GM19463 (cell line): ENCODE measurements around the gene KLF4.

ENCODE experiments used
- ATAC-seq: cut with Tn5 transposase; IDR thresholded peaks from one replicate; pipeline ENCODE4 v1.9.1; 2021; ENCODE audit warnings: mild to moderate bottlenecking, moderate library complexity; ENCODE audit not compliant: unreplicated experiment

The KLF4 gene

GRCh38 chr9:107488375-107489143 lies 1.0 kb downstream of the KLF4 start:
- no peak for ATAC-seq

GRCh38 chr9:107487521-107488374 lies 1.8 kb downstream of the KLF4 start:
- no peak for ATAC-seq

- no peak for ATAC-seq
These were observed 2.7 kb downstream of the KLF4 start for GRCh38 chr9:107486674-107487520.

DNA sequence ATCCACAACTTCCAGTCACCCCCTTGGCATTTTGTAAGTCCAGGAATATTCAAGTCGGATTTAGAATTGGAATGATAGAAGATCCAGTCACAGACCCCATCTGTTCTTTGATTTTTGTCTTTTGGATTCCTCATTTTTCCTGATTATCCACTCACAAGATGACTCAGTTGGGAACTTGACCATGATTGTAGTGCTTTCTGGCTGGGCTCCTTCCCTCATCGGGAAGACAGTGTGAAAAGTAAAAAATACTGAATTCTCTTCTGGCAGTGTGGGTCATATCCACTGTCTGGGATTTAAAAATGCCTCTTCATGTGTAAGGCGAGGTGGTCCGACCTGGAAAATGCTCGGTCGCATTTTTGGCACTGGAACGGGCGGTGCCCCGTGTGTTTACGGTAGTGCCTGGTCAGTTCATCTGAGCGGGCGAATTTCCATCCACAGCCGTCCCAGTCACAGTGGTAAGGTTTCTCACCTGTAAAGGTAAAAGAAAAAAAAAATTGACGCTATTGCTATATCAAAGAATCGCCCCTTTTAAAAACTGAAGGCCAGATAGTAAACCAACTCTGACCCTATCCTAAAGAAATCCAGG lies 4.0 kb downstream of the KLF4 start:
- no peak for ATAC-seq

- ATAC-seq, result peak; percentile 54
These were observed 5.3 kb downstream of the KLF4 start for GRCh38 chr9:107484117-107484723.

DNA sequence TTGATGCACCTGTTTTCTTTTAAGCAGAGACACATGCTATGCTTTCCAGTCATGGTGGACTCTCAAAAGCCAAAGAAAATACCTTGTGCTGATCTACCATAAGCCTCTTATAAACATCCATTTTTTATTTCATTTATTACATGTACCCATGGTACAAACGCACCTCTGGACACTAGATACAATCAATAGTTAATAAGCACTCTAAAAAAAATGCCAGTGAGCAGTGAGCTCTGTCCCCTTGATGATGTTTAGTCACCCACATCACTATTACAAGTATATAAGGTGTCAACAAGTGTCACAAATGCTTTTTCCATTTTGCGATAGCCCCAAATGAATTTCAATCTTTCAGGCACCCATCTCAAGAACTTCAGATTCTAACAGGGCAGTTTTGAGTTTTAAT lies 5.9 kb downstream of the KLF4 start:
- ATAC-seq, result no peak

DNA sequence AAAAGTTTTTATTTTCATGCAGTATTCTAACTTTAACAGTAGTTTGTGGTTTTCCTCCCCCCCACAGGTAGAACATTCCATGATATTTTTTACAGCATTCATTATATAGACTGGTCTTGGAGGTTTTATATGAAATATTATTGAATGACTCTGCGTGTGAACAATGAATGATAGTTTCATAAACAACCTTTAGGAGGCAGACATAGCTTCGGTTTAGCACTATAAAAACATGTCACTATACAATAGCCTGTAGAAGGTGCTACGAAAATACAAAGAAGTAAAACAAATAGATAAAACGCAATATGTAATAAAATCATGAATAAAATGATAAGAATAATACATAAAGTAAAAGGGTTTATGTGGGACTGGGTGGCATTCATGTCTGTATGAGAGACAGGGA lies 8.5 kb downstream of the KLF4 start:
- ATAC-seq, result no peak

- ATAC-seq, result no peak
These were observed 9.2 kb downstream of the KLF4 start for GRCh38 chr9:107480386-107480789.

- ATAC-seq, result no peak
These were observed 10.8 kb downstream of the KLF4 start for GRCh38 chr9:107478805-107479204.

DNA sequence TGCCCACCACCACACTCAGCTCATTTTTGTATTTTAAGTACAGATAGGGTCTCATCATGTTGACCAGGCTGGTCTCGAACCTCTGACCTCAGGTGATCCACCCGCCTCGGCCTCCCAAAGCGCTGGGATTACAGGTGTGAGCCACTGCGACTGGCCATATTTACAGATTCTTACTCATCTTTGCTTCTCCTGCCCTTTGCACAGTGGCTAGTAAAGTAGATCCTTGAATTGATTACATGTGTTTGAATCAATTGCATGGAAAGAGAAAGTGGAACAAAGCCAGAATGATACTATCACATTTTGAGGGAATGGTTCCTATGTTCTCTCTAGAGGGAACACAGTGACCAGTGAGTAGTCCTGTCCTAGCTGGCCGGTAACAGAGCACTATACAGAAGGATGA lies 15.4 kb downstream of the KLF4 start:
- no peak for ATAC-seq

GRCh38 chr9:107472581-107473340 lies 16.8 kb downstream of the KLF4 start:
- ATAC-seq, result no peak

- no peak for ATAC-seq
These were observed 18.0 kb downstream of the KLF4 start for GRCh38 chr9:107471552-107471951.

DNA sequence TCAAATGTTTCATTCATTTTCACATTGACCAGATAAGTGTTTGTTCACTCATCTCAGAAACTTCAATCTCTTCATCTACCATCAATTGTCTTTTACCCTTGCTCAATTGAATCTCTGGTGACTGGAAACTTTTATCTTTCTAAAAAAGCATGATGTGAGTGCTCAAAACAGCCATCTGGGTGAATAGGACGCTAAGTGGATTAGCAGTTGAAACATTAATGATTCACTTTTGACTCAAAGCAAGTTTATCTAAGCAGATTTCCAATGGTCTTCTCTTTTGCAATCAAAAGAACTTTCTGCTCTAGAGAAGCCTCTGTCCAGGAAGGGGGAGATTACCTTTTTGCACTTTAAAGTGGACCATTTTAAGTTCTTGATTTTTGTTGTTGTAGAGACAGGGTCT lies 22.2 kb downstream of the KLF4 start:
- ATAC-seq, result no peak

DNA sequence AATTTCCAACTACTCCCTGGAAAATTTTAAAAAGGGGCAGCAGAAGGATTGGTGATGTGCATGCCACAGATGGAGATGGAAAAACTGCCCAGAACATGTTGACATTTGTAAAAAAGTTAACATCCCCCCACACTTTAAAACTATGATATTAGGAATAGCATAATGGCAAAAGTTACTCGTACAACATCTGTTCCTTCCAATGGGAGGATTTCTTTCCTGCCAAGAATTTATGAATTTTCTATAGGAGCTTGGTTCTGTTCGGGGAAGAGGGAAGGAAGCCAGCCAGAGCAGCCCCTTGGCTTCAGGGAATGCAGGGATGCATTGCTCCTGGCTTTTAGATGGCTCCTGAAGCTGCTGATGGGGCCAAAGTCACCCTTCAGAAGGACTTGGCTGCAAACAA lies 22.7 kb downstream of the KLF4 start:
- no peak for ATAC-seq

DNA sequence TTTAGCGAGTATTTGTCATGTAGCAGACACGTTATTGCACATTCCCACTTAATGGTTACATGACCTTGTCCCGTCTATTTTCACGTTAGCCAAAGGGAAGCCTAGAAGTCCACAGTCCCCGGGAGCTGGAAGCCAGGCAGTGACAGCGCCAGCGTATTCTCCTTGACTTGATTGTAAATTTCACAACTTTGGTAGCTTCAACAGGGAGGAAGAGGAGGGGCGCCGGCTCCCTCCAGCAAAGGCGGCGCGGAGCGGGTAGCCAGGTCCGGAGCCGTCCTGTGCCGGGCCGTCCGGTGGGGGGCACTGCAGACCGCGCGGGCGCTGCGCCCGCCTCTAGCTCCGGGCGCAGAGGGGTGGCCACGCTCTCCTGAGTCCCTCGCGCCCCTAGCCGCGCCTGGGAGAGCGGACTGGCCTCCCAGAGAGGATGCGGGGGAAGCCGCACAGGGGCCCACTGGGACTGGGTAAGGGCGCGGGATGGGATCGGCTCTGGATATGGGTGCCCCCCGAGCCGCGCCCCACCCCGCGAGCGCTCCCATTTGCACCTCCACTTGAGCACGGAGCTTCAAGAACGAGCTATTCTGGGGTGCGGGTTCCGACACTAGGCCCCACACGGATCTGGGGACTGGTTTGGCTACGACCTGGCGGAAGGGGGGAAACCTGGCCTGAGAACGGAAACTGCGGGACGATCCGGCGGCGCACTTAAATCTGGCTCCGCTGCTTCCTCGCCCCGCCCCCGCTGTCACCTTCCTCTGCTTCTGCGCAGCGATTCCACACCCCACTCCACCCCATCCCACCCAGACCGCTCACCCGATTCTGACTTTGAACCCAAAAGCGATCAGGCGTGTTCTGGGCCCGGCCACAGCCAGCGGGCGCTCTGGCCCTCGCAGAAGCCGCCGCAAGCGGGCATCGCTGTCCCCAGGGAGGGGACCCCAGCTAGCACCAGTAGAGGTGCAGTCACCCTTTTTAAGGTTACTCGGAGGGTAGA lies 23.8 kb downstream of the KLF4 start:
- ATAC-seq, result peak; percentile 79

DNA sequence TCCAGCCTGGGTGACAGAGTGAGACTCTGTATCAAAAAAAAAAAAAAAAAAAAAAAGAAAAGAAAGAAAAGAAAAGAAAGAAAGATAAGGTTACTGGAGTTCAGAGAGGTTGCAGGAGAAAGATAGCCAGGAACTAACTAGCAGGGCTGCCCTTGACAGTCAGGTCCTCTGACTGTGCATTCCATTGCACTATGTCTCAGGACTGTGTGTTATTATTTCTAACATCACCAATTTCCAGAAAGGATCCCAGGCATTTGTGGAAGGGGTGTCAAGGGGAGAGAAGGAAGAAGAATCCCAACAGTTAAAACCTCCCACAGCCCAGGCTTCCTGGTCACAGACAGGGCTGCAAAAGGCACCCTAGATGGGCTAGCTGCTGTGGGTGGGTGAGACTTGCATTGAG lies 25.1 kb downstream of the KLF4 start:
- ATAC-seq, result no peak

GRCh38 chr9:107462691-107463090 lies 26.9 kb downstream of the KLF4 start:
- no peak for ATAC-seq

DNA sequence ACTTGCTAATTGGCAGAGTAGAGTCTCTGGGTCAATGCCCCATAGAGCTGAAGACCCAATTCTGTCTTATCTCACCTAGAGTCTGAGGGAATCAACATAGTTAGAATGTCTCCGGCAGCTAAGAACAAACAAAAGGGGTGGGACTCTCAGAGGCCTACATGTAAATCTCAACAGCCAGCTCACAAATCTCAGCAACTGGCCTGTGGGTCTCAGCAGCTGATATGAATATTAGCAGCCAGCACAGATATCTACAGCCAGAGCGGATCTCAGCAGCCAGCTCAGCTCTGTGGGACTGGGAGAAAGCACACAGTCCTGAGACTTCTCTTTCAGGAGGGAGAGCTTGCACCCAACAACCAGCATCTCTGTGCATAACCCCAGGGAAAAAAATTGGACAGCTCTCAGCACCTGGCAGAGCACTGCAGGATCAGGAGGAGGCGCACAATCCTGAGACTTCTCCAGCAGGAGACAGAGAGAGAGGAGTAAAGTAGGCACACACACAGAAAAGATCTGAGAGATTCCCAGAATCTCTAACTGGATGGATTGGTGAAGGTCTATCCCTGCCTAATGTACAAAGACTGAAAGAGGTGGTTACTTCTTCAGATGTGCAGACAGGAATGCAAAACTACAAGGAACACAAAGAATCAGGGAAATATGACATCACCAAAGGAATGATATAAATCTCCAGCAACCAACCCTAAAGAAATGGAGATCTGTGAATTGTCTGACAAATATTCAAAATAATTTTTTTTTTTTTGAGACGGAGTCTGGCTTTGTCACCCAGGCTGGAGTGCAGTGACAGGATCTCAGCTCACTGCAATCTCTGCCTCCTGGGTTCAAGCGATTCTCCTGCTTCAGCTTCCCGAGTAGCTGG lies 29.2 kb downstream of the KLF4 start:
- no peak for ATAC-seq
